Omental fat pad (tissue), 4 donors: ENCODE data around the gene LSP1. TPM values are rescaled to one million over a fixed set of nuclear protein-coding genes. Genes with fewer than 3 reads are reported as not detected.

ENCODE experiments used
- ATAC-seq: fragments of 150-250 bp; one replicate; pipeline ENCODE4 v1.9.1; 2016; ENCODE audit warnings: mild to moderate bottlenecking, moderate library complexity; ENCODE audit not compliant: low FRiP score
- DNase-seq: peaks from one replicate; pipeline ENCODE4 v3.0.0-alpha.2; 2019; ENCODE audit warnings: low spot score
- total RNA-seq, 4 donors: library from RNA; depleted of rRNA; stranded (reverse); fragments of >200 nt; gene quantifications; one replicate each; pipeline ENCODE4 v1.1.0, GENCODE V29; 2016
- TF ChIP-seq, protein P1 (sequence below), 3 donors: fragments of 450-650 bp; IDR thresholded peaks; one replicate each; pipeline ENCODE4 v1.5.1; 2016 to 2017; ENCODE audit warnings: antibody characterized with exemption in 3 of 3, mild to moderate bottlenecking in 3 of 3, moderate library complexity in 2 of 3

LSP1 gene
- total RNA-seq, 4 donors from 2014 or later: 12.1 to 71.2 (median 49.8) TPM

DNA sequence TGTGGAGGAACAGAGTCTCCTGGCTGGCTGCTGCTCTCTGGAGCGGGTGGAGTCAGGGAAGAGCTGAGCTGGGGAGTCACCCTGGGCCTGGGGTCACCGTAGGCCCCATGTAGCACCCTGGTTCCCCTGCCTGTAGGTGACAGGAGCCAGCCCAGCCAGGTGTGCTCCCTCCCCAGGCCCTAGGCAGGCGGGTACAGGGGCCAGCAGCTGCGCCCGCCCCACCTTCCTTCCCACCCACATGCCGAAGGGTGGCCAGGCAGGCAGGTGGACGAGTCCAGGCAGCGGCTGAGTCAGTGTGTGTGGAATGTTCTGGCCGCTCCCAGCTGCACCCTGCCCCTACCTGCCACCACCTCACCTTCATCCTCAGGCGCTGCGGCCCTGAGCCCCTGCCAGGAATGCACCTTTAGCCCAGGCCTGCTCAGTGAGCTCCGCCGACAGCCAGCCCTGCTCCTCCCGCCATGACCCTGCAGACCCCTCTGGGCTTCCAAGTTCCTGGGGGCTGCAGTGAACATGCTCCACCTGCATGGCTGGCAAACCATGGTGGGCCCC lies 18.7 kb upstream of the LSP1 start:
- ATAC-seq (no peak), DNase-seq (no peak)

DNA sequence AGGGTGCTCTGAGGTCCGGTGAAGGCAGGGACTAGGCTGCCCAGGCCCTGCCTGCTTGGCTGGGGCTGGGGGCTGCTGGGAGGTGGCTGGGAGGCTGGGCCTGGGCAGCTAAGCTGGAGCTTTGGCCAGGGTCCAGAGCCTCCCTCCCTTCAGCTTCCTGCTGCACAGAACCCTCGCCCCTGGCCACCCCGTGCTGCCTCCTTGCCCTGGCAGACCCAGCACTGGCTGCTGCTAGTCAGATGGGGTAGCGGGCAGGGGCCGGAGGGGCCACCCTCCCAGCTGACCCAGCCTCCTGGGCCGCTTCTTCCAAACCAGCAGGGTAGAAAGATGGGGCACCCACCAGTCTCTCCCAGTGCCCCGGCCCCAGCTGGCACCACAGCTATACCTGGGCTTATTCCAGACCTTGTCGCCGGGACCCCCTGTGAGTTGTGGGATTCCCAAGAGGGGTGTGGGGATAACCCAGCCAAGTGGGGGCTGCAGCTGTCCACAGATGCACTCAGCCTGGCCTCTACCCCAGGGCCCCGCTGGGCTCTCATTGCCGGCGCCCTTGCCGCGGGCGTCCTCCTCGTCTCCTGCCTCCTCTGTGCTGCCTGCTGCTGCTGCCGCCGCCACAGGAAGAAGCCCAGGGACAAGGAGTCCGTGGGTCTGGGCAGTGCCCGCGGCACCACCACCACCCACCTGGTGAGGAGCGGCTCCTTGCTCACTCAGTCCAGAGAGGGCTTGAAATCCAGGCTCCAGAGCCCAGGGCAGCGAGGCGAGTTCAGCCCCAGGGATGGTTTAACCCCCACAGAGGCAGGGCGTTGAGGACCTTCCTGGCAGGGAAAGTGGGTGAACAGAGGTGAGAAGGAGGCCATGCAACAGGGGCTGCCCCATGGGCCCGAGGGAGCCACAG lies 17.9 kb upstream of the LSP1 start, which contains the start of gene SYT8:
Gene SYT8 (plus strand): TSS at position 212 of the 892 bp plus-strand sequence. CDS start 116 bp downstream, at position 328.
- ATAC-seq: no peak
- DNase-seq: no peak
- TF ChIP-seq, protein P1, sequence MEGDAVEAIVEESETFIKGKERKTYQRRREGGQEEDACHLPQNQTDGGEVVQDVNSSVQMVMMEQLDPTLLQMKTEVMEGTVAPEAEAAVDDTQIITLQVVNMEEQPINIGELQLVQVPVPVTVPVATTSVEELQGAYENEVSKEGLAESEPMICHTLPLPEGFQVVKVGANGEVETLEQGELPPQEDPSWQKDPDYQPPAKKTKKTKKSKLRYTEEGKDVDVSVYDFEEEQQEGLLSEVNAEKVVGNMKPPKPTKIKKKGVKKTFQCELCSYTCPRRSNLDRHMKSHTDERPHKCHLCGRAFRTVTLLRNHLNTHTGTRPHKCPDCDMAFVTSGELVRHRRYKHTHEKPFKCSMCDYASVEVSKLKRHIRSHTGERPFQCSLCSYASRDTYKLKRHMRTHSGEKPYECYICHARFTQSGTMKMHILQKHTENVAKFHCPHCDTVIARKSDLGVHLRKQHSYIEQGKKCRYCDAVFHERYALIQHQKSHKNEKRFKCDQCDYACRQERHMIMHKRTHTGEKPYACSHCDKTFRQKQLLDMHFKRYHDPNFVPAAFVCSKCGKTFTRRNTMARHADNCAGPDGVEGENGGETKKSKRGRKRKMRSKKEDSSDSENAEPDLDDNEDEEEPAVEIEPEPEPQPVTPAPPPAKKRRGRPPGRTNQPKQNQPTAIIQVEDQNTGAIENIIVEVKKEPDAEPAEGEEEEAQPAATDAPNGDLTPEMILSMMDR (IDR thresholded peaks at IDR 0.05): no peak

More for the DNA sequence above, 18.7 kb upstream of the LSP1 start:
- TF ChIP-seq, protein P1 (IDR thresholded peaks at IDR 0.05): no peak

DNA sequence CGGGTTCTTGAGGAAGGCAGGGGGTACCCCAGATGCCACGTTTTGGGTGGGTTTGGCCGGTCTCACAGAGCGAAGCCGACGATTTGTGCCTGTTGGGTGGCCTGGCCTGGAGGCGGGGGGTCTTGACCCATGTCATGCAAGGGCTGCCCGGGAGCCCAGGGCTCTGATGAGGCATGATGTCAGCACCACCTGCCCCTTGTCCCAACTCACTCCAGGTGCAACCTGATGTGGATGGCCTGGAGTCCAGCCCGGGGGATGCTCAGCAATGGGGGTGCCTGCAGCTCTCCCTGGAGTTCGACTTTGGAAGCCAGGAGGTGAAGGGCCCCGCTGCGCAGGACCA lies 17.2 kb upstream of the LSP1 start:
- ATAC-seq (no peak), DNase-seq (no peak)
- TF ChIP-seq, protein P1 (IDR thresholded peaks at IDR 0.05): no peak

DNA sequence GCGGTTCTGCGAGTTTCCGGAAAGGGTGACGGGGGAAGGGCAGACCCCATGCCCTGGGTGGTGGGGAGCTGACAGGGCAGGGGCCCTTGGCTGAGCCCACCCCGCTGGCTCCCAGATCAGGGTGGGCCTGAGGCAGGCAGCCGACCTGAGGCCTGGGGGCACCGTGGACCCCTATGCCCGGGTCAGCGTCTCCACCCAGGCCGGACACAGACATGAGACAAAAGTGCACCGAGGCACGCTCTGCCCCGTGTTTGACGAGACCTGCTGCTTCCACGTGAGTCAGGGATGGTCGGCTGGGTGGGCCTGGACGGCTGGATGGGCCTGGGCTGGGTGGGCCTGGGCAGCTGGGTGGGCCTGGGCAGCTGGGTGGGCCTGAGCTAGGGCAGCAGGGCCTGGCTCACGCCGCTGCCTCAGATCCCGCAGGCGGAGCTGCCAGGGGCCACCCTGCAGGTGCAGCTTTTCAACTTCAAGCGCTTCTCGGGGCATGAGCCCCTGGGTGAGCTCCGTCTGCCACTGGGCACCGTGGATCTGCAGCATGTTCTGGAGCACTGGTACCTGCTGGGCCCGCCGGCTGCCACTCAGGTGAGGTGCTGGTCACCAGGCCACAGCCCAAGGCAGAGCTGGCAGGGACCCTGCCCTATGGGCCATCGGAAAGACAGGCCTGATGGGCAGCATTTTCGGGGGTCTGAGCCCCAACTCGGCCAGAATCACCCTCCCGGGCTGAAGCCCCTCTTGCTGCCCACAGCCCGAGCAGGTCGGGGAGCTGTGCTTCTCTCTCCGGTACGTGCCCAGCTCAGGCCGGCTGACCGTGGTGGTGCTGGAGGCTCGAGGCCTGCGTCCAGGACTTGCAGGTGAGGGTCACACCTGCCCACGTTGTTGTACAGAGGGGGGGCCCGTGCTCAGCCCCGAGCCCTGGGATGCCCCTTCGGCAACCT lies 16.6 kb upstream of the LSP1 start:
- no peak for ATAC-seq
- TF ChIP-seq, protein P1 (IDR thresholded peaks at IDR 0.05): no peak
- no peak for DNase-seq

DNA sequence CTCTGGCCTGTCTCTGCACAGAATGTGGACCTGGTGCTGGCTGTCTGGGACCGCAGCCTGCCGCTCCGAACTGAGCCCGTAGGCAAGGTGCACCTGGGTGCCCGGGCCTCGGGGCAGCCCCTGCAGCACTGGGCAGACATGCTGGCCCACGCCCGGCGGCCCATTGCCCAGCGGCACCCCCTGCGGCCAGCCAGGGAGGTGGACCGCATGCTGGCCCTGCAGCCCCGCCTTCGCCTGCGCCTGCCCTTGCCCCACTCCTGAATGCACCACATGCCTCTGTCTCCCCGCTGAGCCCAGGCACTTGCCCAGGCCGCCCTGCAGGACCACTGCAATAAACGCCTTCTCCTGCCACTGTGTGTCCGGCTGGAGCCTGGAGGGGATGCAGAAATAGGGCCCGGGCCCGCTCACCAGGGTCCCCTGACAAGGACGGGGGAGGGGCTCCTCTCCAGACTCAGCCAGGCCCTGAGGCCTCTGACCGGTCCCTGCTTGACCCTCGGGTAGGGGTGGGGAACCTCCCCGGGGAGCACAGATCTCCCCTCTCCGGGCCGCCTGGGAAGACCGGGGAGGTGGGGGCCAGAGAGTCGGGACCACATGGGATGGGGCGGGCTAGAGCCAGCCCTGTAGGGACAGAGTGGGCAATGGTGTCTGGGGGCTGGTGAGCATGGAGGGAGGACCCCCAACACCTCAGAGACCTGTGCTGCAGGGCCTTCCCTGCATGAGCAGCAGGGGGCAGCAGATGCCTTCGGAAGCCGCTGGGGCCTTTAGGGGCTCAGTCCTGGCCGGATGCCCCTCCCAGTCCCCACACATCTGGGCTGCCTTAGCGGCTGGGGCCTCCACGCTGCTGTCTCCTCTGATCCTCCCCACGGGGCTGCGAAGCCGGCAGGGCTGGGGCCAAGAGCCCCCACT lies 15.5 kb upstream of the LSP1 start:
- TF ChIP-seq, protein P1 (IDR thresholded peaks at IDR 0.05): peak in 1 of 3 donors; percentile 79
- ATAC-seq (no peak), DNase-seq (no peak)

DNA sequence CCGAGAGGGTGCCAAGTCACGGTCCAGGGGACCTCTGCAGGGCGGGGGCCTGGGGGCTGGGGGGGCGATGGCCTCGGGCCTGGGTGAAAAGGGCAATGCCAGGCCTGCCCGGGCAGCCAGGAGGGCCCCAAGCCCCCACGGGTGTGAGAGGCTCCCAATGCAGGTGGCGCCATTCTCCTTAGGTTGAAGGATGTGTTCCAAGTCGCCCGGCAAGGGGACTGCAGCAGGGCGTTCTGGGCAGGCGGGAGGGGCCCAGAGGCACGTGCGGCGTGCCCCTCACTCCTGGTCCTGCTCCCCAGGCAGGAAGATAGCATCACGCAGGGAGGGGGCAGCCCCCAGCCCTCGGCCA lies 14.8 kb upstream of the LSP1 start:
- DNase-seq (no peak), ATAC-seq (no peak)
- TF ChIP-seq, protein P1 (IDR thresholded peaks at IDR 0.05): no peak
